Measurements from ENCODE around the gene RAPGEF1.

DNA sequence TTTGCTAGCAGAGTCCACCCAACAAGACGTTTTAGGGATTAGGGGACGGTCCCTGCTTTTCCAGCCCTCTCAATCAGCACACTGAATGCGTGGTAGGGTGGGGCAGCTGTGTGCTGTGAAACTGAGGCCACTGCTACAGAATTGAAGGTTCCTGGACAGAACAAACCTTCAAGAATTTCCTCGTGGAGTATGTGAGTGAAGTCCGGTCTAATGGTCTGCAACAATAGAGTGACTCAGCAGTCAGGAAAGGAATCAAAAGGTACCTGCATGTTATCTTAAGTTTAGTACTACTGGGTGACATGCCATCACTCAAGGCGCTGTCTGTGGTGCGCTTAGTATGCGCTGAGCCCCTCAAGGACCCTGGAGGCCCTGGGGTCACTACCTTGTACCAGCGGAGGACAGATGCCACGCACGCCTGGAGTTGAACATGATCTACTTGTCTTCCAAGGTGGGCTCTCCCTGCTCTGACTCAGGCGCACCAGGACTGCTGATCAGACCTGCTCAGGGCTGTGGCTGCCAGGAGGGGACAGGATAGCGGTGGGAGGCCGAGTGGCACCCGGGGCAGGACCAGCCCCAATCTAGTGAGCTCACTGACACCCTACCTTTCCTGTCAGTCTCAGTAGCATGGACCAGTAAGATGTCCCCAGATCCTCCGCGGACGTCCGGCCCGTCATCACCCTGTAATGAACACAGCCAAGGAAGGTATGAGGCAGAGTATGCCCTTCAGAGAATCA is 144.0 kb downstream of the RAPGEF1 start:
- TF ChIP-seq POLR2AphosphoS5 (IDR thresholded peaks at IDR 0.05), result no peak
- TF ChIP-seq EP300 (IDR thresholded peaks at IDR 0.05), result no peak

Measured in sigmoid colon (tissue), 4 donors.